ENCODE measurements around the gene TFF1. TPM values are rescaled to one million over a fixed set of nuclear protein-coding genes. Genes with fewer than 3 reads are reported as not detected.

TFF1 gene
- total RNA-seq, 1 experiment from 2014 or later, result not detected

- DNase-seq (ENCODE audit: low spot score), result no peak
- in situ Hi-C loops (cut with HindIII; ENCODE audit: low sequenced_read_pairs), result loop anchor here (10.0 kb wide), 1 partner anchor 57 kb away; no protein-coding TSS in a partner anchor
These were observed 35.5 kb upstream of the TFF1 start for GRCh38 chr21:42401820-42402251.

GRCh38 chr21:42401154-42401553 is 34.8 kb upstream of the TFF1 start:
- in situ Hi-C loops (cut with HindIII; ENCODE audit: low sequenced_read_pairs), result loop anchor here (10.0 kb wide), 1 partner anchor 56 kb away; no protein-coding TSS in a partner anchor
- DNase-seq (ENCODE audit: low spot score), result no peak

GRCh38 chr21:42400525-42400924 is 34.2 kb upstream of the TFF1 start:
- DNase-seq (ENCODE audit: low spot score), result no peak
- in situ Hi-C loops (cut with HindIII; ENCODE audit: low sequenced_read_pairs), result loop anchor here (10.0 kb wide), 1 partner anchor 56 kb away; no protein-coding TSS in a partner anchor

GRCh38 chr21:42398436-42399028 is 32.2 kb upstream of the TFF1 start:
- no peak for DNase-seq (ENCODE audit: low spot score)

GRCh38 chr21:42397746-42398394 is 31.5 kb upstream of the TFF1 start:
- in situ Hi-C loops (cut with HindIII; ENCODE audit: low sequenced_read_pairs), result no loop called here

More at GRCh38 chr21:42398436-42399028, 32.2 kb upstream of the TFF1 start:
- in situ Hi-C loops (cut with HindIII; ENCODE audit: low sequenced_read_pairs), result no loop called here

GRCh38 chr21:42396799-42397745 is 30.7 kb upstream of the TFF1 start:
- in situ Hi-C loops (cut with HindIII; ENCODE audit: low sequenced_read_pairs), result no loop called here
- DNase-seq (ENCODE audit: low spot score), result no peak

More at GRCh38 chr21:42397746-42398394, 31.5 kb upstream of the TFF1 start:
- DNase-seq (ENCODE audit: low spot score), result no peak

GRCh38 chr21:42395905-42396651 is 29.7 kb upstream of the TFF1 start, which contains the start of gene TMPRSS3:
TMPRSS3 (minus strand) TSS chr21:42396052; CDS start chr21:42395417, 635 bp downstream.
- in situ Hi-C loops (cut with HindIII; ENCODE audit: low sequenced_read_pairs), result no loop called here
- no peak for DNase-seq (ENCODE audit: low spot score)

GRCh38 chr21:42395302-42395701 is 29.0 kb upstream of the TFF1 start:
- in situ Hi-C loops (cut with HindIII; ENCODE audit: low sequenced_read_pairs), result no loop called here
- DNase-seq (ENCODE audit: low spot score), result no peak

GRCh38 chr21:42393443-42393950 is 27.2 kb upstream of the TFF1 start:
- in situ Hi-C loops (cut with HindIII; ENCODE audit: low sequenced_read_pairs), result no loop called here
- DNase-seq (ENCODE audit: low spot score), result no peak

- in situ Hi-C loops (cut with HindIII; ENCODE audit: low sequenced_read_pairs), result no loop called here
- no peak for DNase-seq (ENCODE audit: low spot score)
These were observed 26.6 kb upstream of the TFF1 start for GRCh38 chr21:42392731-42393442.

- in situ Hi-C loops (cut with HindIII; ENCODE audit: low sequenced_read_pairs), result no loop called here
- no peak for DNase-seq (ENCODE audit: low spot score)
These were observed 25.0 kb upstream of the TFF1 start for GRCh38 chr21:42391297-42391696.

- in situ Hi-C loops (cut with HindIII; ENCODE audit: low sequenced_read_pairs), result no loop called here
These were observed 24.4 kb upstream of the TFF1 start for GRCh38 chr21:42390696-42391095.

GRCh38 chr21:42390193-42390592 is 23.9 kb upstream of the TFF1 start:
- in situ Hi-C loops (cut with HindIII; ENCODE audit: low sequenced_read_pairs), result no loop called here
- no peak for DNase-seq (ENCODE audit: low spot score)

More at GRCh38 chr21:42390696-42391095, 24.4 kb upstream of the TFF1 start:
- DNase-seq (ENCODE audit: low spot score), result no peak

- in situ Hi-C loops (cut with HindIII; ENCODE audit: low sequenced_read_pairs), result no loop called here
- DNase-seq (ENCODE audit: low spot score), result no peak
These were observed 23.1 kb upstream of the TFF1 start for GRCh38 chr21:42389449-42389835.

GRCh38 chr21:42388740-42389448 is 22.6 kb upstream of the TFF1 start:
- no peak for DNase-seq (ENCODE audit: low spot score)

GRCh38 chr21:42387843-42388340 is 21.6 kb upstream of the TFF1 start:
- in situ Hi-C loops (cut with HindIII; ENCODE audit: low sequenced_read_pairs), result no loop called here
- DNase-seq (ENCODE audit: low spot score), result no peak

More at GRCh38 chr21:42388740-42389448, 22.6 kb upstream of the TFF1 start:
- in situ Hi-C loops (cut with HindIII; ENCODE audit: low sequenced_read_pairs), result no loop called here

- in situ Hi-C loops (cut with HindIII; ENCODE audit: low sequenced_read_pairs), result no loop called here
- DNase-seq (ENCODE audit: low spot score), result no peak
These were observed 20.8 kb upstream of the TFF1 start for GRCh38 chr21:42387164-42387563.

All from G401 (cell line).